Testis (tissue), 3 donors: Measurements from ENCODE around the gene IKBKE. TPM values are rescaled to one million over a fixed set of nuclear protein-coding genes. Genes with fewer than 3 reads are reported as not detected.

Experiments used
- DNase-seq: peaks from one replicate; pipeline ENCODE4 v3.0.0-alpha.2; 2019
- H3K27ac ChIP-seq, 2 donors: fragments of 200-600 bp; sonication (generic); one replicate each; pipeline ENCODE4 v1.5.1; 2019
- H3K27me3 ChIP-seq: fragments of 200-600 bp; sonication (generic); one replicate; pipeline ENCODE4 v1.5.1; 2019
- H3K36me3 ChIP-seq: fragments of 200-600 bp; sonication (generic); one replicate; pipeline ENCODE4 v1.5.1; 2017; ENCODE audit warnings: low read depth; ENCODE audit errors: missing control alignments
- H3K4me1 ChIP-seq: fragments of 200-600 bp; sonication (generic); one replicate; pipeline ENCODE4 v1.5.1; 2019
- H3K4me3 ChIP-seq, 2 donors: fragments of 200-600 bp; sonication (generic); one replicate each; pipeline ENCODE4 v1.5.1; 2017 to 2019
- H3K9me3 ChIP-seq: fragments of 200-600 bp; sonication (generic); one replicate; pipeline ENCODE4 v1.5.1; 2017
- CTCF ChIP-seq, 3 experiments: fragments of 450-650 bp in 2 of 3; fragments of 200-600 bp in 1 of 3; sonication (generic) in 1 of 3; IDR thresholded peaks; one replicate each; pipeline ENCODE4 v1.5.1; 2016 to 2019; ENCODE audit warnings: antibody characterized with exemption in 3 of 3, mild to moderate bottlenecking in 2 of 3, moderate library complexity in 1 of 3
- POLR2A ChIP-seq: fragments of 450-650 bp; IDR thresholded peaks from one replicate; pipeline ENCODE4 v1.6.1; 2017; ENCODE audit warnings: antibody characterized with exemption, mild to moderate bottlenecking, moderate library complexity
- WGBS, 2 donors: methylation state at CpG; one replicate each; pipeline ENCODE4 v1.1.5; 2018; 5-methylcytosine and 5-hydroxymethylcytosine counted together
- intact Hi-C: fragments of 100-400 bp; cut with DNase I; formaldehyde crosslinking; loops from one replicate; pipeline ENCODE4 v1.15.1; 2023; ENCODE audit warnings: low total_unique reads
- polyA plus RNA-seq: library from polyadenylated mRNA; stranded (reverse); fragments of 350-450 nt; fragmentation: Illumina TruSeq; extraction: RNeasy Lipid Tissue Mini Kit (QIAGEN cat#74804); gene quantifications from one replicate; pipeline ENCODE4 v1.2.3, GENCODE V29; 2014; ENCODE audit warnings: low read depth, low replicate concordance; ENCODE audit not compliant: insufficient read depth
- total RNA-seq, 2 donors: library from RNA; depleted of rRNA; stranded (reverse); fragments of >200 nt; gene quantifications; one replicate each; pipeline ENCODE4 v1.2.3, GENCODE V29; 2016

Gene IKBKE
- total and polyA plus RNA-seq, 3 donors from 2014 or later: 0.99 to 1.6 (median 1.0) TPM

GRCh38 chr1:206537141-206537540 lies 66.9 kb downstream of the IKBKE start:
- Histone ChIP-seq H3K27ac (no peak overlapping the region), H3K27me3 (no peaks in the 10 kb centered on the region), H3K4me1 (peaks cover 12% of the 10 kb centered on the region), H3K36me3 (no peaks in the 10 kb centered on the region), H3K9me3 (no peaks in the 10 kb centered on the region), H3K4me3 (no peak overlapping the region)
- intact Hi-C loops: no loop called here
- no peak for DNase-seq
- WGBS, 2 donors: 78 to 95% methylated on average over 4 of the region's 4 CpGs
- no peak for TF ChIP-seq POLR2A
- no peak for TF ChIP-seq CTCF (IDR thresholded peaks at IDR 0.05)

GRCh38 chr1:206538086-206538770 lies 68.0 kb downstream of the IKBKE start:
- no peaks in the 10 kb centered on the region for H3K36me3 ChIP-seq
- WGBS, 2 donors: 79 to 81% methylated on average over 5 to 6 of the region's 6 CpGs
- H3K27me3 ChIP-seq: no peaks in the 10 kb centered on the region
- H3K4me3 ChIP-seq: no peak overlapping the region
- no peaks in the 10 kb centered on the region for H3K9me3 ChIP-seq
- no peak for TF ChIP-seq POLR2A
- TF ChIP-seq CTCF (IDR thresholded peaks at IDR 0.05): no peak
- DNase-seq: no peak
- peaks cover 12% of the 10 kb centered on the region for H3K4me1 ChIP-seq
- H3K27ac ChIP-seq: no peak overlapping the region
- intact Hi-C loops: no loop called here

GRCh38 chr1:206538901-206539640 lies 68.8 kb downstream of the IKBKE start:
- intact Hi-C loops: no loop called here
- Histone ChIP-seq H3K9me3 (no peaks in the 10 kb centered on the region), H3K27ac (no peak overlapping the region), H3K4me3 (no peak overlapping the region), H3K4me1 (peaks cover 12% of the 10 kb centered on the region), H3K27me3 (no peaks in the 10 kb centered on the region), H3K36me3 (no peaks in the 10 kb centered on the region)
- DNase-seq: no peak
- TF ChIP-seq POLR2A: no peak
- TF ChIP-seq CTCF (IDR thresholded peaks at IDR 0.05): no peak
- 90 to 92% methylated on average over 10 of the region's 10 CpGs for WGBS, 2 donors

GRCh38 chr1:206540044-206540780 lies 69.9 kb downstream of the IKBKE start:
- TF ChIP-seq CTCF (IDR thresholded peaks at IDR 0.05) (no peak), POLR2A (no peak)
- H3K4me1 ChIP-seq: peaks cover 12% of the 10 kb centered on the region
- DNase-seq: peak; percentile 76
- no peaks in the 10 kb centered on the region for H3K27me3 ChIP-seq
- intact Hi-C loops: no loop called here
- H3K9me3 ChIP-seq: no peaks in the 10 kb centered on the region
- no peaks in the 10 kb centered on the region for H3K36me3 ChIP-seq
- 44 to 55% methylated on average over 8 of the region's 8 CpGs for WGBS, 2 donors
- peak overlapping the region in 1 of 2 donors; percentile 6 for H3K27ac ChIP-seq
- no peak overlapping the region for H3K4me3 ChIP-seq
